K562 (cell line): ENCODE measurements around the gene LIN7A. TPM values are rescaled to one million over a fixed set of nuclear protein-coding genes. Genes with fewer than 3 reads are reported as not detected.
"Not testable (repeated sequence)": the region's sequence is repeated elsewhere in the genome, so short reads cannot be mapped to it uniquely, and the experiment has no call there.

Experiments used
- ATAC-seq: fragments of 200-7000 bp; cut with Tn5 transposase; 3 replicates; pipeline ENCODE4 v1.9.1; 2020; ENCODE audit warnings: moderate library complexity
- BruUV-seq: library from RNA; stranded (reverse); fragments of 400-500 nt; replicated peaks from 2 replicates; lab custom pipeline; 2021; lab: Mats Ljungman, UMichigan
- CTCF ChIA-PET: fragments of 300-600 bp; formaldehyde crosslinking; extraction: SDS; loops from one replicate; lab custom pipeline; 2021; ENCODE audit warnings: low intra/inter-chr PET ratio; lab: Yijun Ruan, JAX
- POLR2A ChIA-PET: fragments of 300-600, 350-650 bp; sonication (Branson Sonifier 250); formaldehyde crosslinking; extraction: SDS; loops from one replicate; lab custom pipeline; 2021; ENCODE audit warnings: antibody characterized with exemption, inconsistent platforms; lab: Yijun Ruan, JAX
- DNase-seq, 4 experiments: peaks; one replicate each; pipeline versions ENCODE4 v3.0.0 to v3.0.0-alpha.2; 2011 to 2018; ENCODE audit warnings: low spot score in 3 of 4, mixed read lengths in 3 of 4; ENCODE audit errors: extremely low read depth in 1 of 4
- FAIRE-seq: peaks from 2 replicates; lab custom pipeline; 2011; peaks lifted over from hg19 to GRCh38; lab: Jason Lieb, UNC
- H2AFZ ChIP-seq: 2 replicates; pipeline ENCODE4 v1.6.0; 2011; ENCODE audit warnings: low read depth, low read length, control low read depth, inconsistent platforms
- H3K27ac ChIP-seq: fragments of 200-600 bp; 3 replicates; pipeline ENCODE4 v1.8.0; 2011; ENCODE audit warnings: low read depth, mild to moderate bottlenecking, control low read depth, inconsistent platforms, low read length, moderate library complexity, mixed read lengths; ENCODE audit errors: extremely low read depth
- H3K27me3 ChIP-seq, 2 experiments: fragments of 300-600 bp in 1 of 2; 2 replicates in 1 of 2; 3 replicates in 1 of 2; pipeline versions ENCODE4 v1.6.0 to v1.8.0; 2011; ENCODE audit warnings: inconsistent platforms in 2 of 2, low read length in 2 of 2, mild to moderate bottlenecking in 1 of 2, mixed read lengths in 1 of 2, moderate library complexity in 1 of 2; ENCODE audit not compliant: control insufficient read depth in 2 of 2, insufficient read depth in 2 of 2
- H3K36me3 ChIP-seq: fragments of 300-600 bp; 3 replicates; pipeline ENCODE4 v1.8.0; 2011; ENCODE audit warnings: mild to moderate bottlenecking, low read length, inconsistent platforms; ENCODE audit not compliant: control insufficient read depth, insufficient read depth
- H3K4me1 ChIP-seq, 2 experiments: fragments of 200-600 bp in 1 of 2; replicated peaks in 1 of 2; 2 replicates in 1 of 2; 3 replicates in 1 of 2; pipeline versions ENCODE4 v1.5.1 to v1.8.0; 2011; ENCODE audit warnings: inconsistent platforms in 2 of 2, low read length in 2 of 2, mild to moderate bottlenecking in 1 of 2, mixed read lengths in 1 of 2, moderate library complexity in 1 of 2; ENCODE audit not compliant: control insufficient read depth in 2 of 2, insufficient read depth in 2 of 2
- H3K4me2 ChIP-seq: 2 replicates; pipeline ENCODE4 v1.6.1; 2011; ENCODE audit warnings: low read length, control low read depth, inconsistent platforms, mixed read lengths; ENCODE audit not compliant: insufficient read depth
- H3K4me3 ChIP-seq: fragments of 200-600 bp; sonication (generic), shearing (Covaris generic); 2 replicates; pipeline ENCODE4 v1.5.1; 2016; ENCODE audit warnings: control low read depth, inconsistent platforms
- H3K79me2 ChIP-seq: fragments of 200-600 bp; 3 replicates; pipeline ENCODE4 v1.8.0; 2011; ENCODE audit warnings: low read length, inconsistent platforms; ENCODE audit not compliant: control insufficient read depth, insufficient read depth
- H3K9ac ChIP-seq, 2 experiments: 2 replicates each; pipeline versions ENCODE4 v1.6.0 to v1.6.1; 2011; ENCODE audit warnings: low read depth in 2 of 2, low read length in 2 of 2, control low read depth in 1 of 2, inconsistent platforms in 1 of 2, mild to moderate bottlenecking in 1 of 2, mixed read lengths in 1 of 2; ENCODE audit not compliant: insufficient read depth in 1 of 2
- H3K9me1 ChIP-seq: one replicate; pipeline ENCODE4 v1.6.0; 2011; ENCODE audit warnings: inconsistent platforms, mild to moderate bottlenecking, low read length, moderate library complexity; ENCODE audit not compliant: control insufficient read depth, insufficient read depth
- H3K9me3 ChIP-seq: replicated peaks from 2 replicates; pipeline ENCODE4 v1.5.1; 2011; ENCODE audit warnings: low read depth, low read length, inconsistent platforms; ENCODE audit not compliant: control insufficient read depth, insufficient read depth
- H4K20me1 ChIP-seq: replicated peaks from 2 replicates; pipeline ENCODE4 v1.6.1; 2011; ENCODE audit warnings: low read length, inconsistent platforms, mixed read lengths; ENCODE audit not compliant: control insufficient read depth, insufficient read depth
- CREBBP ChIP-seq: IDR thresholded peaks from one replicate; pipeline ENCODE4 v1.6.1; 2012; ENCODE audit warnings: low read depth, mild to moderate bottlenecking, control low read depth, inconsistent platforms, low read length
- NR3C1 ChIP-seq: sonication (generic); formaldehyde crosslinking; IDR thresholded peaks from 2 replicates; pipeline ENCODE4 v1.8.1; 2022; ENCODE audit warnings: missing genetic modification reagents
- WGBS: fragments of 100-300 bp; shearing (Covaris generic); methylation state at CpG from one replicate; pipeline ENCODE4 v1.1.6; 2016; ENCODE audit warnings: low coverage, mixed read lengths; ENCODE audit not compliant: insufficient coverage; ENCODE audit errors: missing lambda C conversion rate; 5-methylcytosine and 5-hydroxymethylcytosine counted together
- in situ Hi-C: fragments of 300-500 bp; cut with MboI; formaldehyde crosslinking; loops from 4 replicates; pipeline ENCODE4 v1.15.0; 2018; ENCODE audit warnings: inconsistent platforms, mixed read lengths
- intact Hi-C: fragments of 100-400 bp; cut with micrococcal nuclease; formaldehyde crosslinking; loops from 2 replicates; pipeline ENCODE4 v1.14.2; 2022
- polyA plus RNA-seq, 8 experiments: library from polyadenylated mRNA; depleted of rRNA in 4 of 8; stranded (reverse) in 5 of 8; unstranded in 3 of 8; fragments of >200 nt; fragmentation: Nextera tagmentation in 2 of 8; fragmentation: Illumina TruSeq in 1 of 8; extraction: Ambion mirVana in 2 of 8; extraction: Trizol in 1 of 8; gene quantifications; 2 replicates each; pipeline versions ENCODE4 v1.2.1 to v1.2.3, GENCODE V29; 2011 to 2014; ENCODE audit warnings: inconsistent platforms in 1 of 8, missing spikeins in 1 of 8
- total RNA-seq, 7 experiments: library from RNA; depleted of rRNA in 6 of 7; stranded (reverse); fragments of >200 nt in 6 of 7; fragmentation: Illumina TruSeq in 2 of 7; extraction: Trizol in 2 of 7; gene quantifications; 2 replicates each; pipeline versions ENCODE4 v1.2.1 to v1.2.3, GENCODE V29; 2011 to 2021; ENCODE audit warnings: low replicate concordance in 1 of 7
- TF ChIP-seq, protein P1 (sequence below), 2 experiments: fragments of 450-650 bp; IDR thresholded peaks; 2 replicates each; pipeline ENCODE4 v1.6.1; 2016; ENCODE audit warnings: mild to moderate bottlenecking in 2 of 2, borderline replicate concordance in 1 of 2, low read depth in 1 of 2, moderate library complexity in 1 of 2
- TF ChIP-seq, protein P2 (sequence below): fragments of 450-650 bp; IDR thresholded peaks from one replicate; pipeline ENCODE4 v1.6.1; 2018; ENCODE audit warnings: mild to moderate bottlenecking, moderate library complexity; ENCODE audit not compliant: partially characterized antibody
- TF ChIP-seq, protein P3 (sequence below): sonication (generic); formaldehyde crosslinking; IDR thresholded peaks from 2 replicates; pipeline ENCODE4 v1.8.0; 2022; ENCODE audit warnings: missing genetic modification reagents, mild to moderate bottlenecking, borderline replicate concordance

Gene LIN7A
- total and polyA plus RNA-seq, 9 of the 15 experiments (the other 6 are each of a cell fraction or from before 2014, with no cell fraction given): not detected

DNA sequence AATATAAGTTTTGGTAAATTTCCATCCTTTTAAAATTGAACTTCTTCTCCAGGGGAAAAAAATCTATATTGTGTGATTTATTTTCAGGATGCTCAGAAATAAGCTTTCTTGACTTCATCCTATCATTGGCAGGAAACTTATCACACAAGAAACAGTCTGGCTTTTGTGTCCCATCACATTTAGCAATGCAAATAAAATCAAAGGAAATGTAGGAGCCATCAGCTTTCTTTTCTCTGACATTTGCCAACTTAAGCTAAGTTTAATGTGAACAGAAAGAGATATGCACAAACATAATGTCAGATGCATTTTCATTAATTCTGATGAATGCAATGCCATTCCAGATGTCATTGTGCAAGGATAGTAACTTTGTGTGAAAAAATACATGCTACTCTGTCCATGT is 56.6 kb downstream of the LIN7A start (continued):
- TF ChIP-seq, protein P1, sequence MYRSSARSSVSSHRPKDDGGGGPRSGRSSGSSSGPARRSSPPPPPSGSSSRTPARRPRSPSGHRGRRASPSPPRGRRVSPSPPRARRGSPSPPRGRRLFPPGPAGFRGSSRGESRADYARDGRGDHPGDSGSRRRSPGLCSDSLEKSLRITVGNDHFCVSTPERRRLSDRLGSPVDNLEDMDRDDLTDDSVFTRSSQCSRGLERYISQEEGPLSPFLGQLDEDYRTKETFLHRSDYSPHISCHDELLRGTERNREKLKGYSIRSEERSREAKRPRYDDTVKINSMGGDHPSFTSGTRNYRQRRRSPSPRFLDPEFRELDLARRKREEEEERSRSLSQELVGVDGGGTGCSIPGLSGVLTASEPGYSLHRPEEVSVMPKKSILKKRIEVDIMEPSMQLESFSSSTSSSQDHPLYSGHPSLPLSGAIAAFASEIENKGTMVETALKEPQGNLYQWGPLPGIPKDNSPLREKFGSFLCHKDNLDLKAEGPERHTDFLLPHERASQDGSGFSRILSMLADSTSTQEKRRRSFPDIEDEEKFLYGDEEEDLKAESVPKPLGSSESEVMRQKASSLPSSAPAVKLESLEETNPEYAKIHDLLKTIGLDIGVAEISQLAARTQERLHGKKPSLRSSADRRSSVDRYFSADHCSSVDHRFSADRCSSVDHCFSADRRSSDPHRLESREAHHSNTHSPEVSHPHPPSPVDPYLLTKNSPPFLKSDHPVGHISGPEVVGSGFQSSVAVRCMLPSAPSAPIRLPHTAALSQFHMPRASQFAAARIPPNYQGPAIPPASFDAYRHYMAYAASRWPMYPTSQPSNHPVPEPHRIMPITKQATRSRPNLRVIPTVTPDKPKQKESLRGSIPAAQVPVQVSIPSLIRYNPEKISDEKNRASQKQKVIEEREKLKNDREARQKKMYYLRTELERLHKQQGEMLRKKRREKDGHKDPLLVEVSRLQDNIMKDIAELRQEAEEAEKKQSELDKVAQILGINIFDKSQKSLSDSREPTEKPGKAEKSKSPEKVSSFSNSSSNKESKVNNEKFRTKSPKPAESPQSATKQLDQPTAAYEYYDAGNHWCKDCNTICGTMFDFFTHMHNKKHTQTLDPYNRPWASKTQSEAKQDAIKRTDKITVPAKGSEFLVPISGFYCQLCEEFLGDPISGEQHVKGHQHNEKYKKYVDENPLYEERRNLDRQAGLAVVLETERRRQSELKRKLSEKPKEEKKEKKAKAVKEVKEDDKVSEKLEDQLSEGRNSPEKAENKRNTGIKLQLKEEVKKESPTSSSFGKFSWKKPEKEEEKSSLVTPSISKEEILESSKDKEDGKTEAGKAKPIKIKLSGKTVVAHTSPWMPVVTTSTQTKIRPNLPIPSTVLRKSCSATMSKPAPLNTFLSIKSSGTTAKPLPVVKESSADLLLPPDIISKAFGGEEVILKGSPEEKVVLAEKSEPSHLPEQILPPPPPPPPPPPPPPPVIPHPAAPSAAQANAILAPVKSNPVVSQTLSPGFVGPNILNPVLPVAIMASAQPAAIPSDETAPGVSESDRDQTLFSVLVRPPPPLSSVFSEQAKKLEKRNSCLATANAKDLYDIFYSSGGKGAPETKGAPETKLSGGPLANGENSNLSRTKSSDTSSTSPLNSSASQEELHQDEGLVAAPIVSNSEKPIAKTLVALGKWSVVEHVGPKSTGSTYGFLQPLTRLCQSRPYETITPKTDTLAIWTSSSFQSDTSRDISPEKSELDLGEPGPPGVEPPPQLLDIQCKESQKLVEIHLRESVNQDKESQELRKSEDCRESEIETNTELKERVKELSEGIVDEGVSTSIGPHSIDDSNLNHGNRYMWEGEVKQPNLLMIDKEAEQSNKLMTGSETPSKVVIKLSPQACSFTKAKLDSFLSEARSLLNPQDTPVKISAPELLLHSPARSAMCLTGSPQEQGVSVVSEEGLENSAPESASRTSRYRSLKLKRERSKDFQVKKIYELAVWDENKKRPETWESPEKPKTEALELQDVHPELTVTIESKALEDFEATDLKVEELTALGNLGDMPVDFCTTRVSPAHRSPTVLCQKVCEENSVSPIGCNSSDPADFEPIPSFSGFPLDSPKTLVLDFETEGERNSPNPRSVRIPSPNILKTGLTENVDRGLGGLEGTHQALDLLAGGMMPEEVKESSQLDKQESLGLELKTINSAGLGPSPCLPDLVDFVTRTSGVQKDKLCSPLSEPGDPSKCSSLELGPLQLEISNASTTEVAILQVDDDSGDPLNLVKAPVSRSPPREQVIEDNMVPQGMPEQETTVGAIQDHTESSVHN (IDR thresholded peaks at IDR 0.05; ENCODE audit: borderline replicate concordance in 1 of 2, low read depth in 1 of 2): no peak
- TF ChIP-seq, protein P2, sequence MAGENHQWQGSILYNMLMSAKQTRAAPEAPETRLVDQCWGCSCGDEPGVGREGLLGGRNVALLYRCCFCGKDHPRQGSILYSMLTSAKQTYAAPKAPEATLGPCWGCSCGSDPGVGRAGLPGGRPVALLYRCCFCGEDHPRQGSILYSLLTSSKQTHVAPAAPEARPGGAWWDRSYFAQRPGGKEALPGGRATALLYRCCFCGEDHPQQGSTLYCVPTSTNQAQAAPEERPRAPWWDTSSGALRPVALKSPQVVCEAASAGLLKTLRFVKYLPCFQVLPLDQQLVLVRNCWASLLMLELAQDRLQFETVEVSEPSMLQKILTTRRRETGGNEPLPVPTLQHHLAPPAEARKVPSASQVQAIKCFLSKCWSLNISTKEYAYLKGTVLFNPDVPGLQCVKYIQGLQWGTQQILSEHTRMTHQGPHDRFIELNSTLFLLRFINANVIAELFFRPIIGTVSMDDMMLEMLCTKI: no peak
- TF ChIP-seq CREBBP (no peak), NR3C1 (CRISPR knock-in tag) (no peak)
- TF ChIP-seq, protein P3, sequence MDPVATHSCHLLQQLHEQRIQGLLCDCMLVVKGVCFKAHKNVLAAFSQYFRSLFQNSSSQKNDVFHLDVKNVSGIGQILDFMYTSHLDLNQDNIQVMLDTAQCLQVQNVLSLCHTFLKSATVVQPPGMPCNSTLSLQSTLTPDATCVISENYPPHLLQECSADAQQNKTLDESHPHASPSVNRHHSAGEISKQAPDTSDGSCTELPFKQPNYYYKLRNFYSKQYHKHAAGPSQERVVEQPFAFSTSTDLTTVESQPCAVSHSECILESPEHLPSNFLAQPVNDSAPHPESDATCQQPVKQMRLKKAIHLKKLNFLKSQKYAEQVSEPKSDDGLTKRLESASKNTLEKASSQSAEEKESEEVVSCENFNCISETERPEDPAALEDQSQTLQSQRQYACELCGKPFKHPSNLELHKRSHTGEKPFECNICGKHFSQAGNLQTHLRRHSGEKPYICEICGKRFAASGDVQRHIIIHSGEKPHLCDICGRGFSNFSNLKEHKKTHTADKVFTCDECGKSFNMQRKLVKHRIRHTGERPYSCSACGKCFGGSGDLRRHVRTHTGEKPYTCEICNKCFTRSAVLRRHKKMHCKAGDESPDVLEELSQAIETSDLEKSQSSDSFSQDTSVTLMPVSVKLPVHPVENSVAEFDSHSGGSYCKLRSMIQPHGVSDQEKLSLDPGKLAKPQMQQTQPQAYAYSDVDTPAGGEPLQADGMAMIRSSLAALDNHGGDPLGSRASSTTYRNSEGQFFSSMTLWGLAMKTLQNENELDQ: no peak

DNA sequence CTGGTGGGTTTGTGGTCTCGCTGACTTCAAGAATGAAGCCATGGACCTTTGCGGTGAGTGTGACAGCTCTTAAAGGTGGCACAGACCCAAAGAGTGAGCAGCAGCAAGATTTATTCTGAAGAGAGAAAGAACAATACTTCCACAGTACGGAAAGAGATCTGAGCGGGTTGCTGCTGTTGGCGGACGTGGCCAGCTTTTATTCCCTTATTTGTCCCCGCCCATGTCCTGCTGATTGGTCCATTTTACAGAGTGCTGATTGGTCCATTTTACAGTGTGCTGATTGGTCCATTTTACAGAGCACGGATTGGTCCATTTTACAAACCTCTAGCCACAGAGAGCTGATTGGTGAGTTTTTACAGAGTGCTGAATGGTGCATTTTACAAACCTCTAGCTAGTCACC is 59.3 kb downstream of the LIN7A start:
- H3K4me2 ChIP-seq, BruUV-seq, H3K79me2 ChIP-seq, FAIRE-seq, H3K9me1 ChIP-seq, H3K36me3 ChIP-seq, H4K20me1 ChIP-seq, POLR2A ChIA-PET, H2AFZ ChIP-seq, in situ Hi-C loops, intact Hi-C loops, H3K27me3 ChIP-seq, H3K9ac ChIP-seq, H3K9me3 ChIP-seq, H3K4me3 ChIP-seq, ATAC-seq, H3K27ac ChIP-seq, CTCF ChIA-PET, H3K4me1 ChIP-seq, DNase-seq: not testable (repeated sequence)
- WGBS: under 1% methylated on average over 8 of the region's 8 CpGs
